ENCODE data around the gene ROCK2. TPM values are rescaled to one million over a fixed set of nuclear protein-coding genes. Genes with fewer than 3 reads are reported as not detected.

The ROCK2 gene
- total RNA-seq, 1 experiment from 2014 or later, result 38.0 TPM

- intact Hi-C loops (cut with micrococcal nuclease; ENCODE audit: unreplicated experiment), result loop anchor here (5.0 kb wide), 4 partner anchors 53 to 187 kb away; no protein-coding TSS in a partner anchor
- Histone ChIP-seq H3F3A (ENCODE audit: insufficient read depth, low read depth) (peaks cover 14% of the 10 kb centered on the region; the same call in 1 of the 2 replicates), H4K20me1 (ENCODE audit: insufficient read depth) (peaks cover 51% of the 10 kb centered on the region), H3K79me2 (ENCODE audit: low read depth) (peaks cover 95% of the 10 kb centered on the region), H3K9me3 (ENCODE audit: insufficient read depth, low read depth) (no peaks in the 10 kb centered on the region), H3K4me1 (replicated peaks; ENCODE audit: insufficient read depth) (peaks cover 38% of the 10 kb centered on the region), H3K27ac (no peak overlapping the region), H3K27me3 (ENCODE audit: insufficient read depth, low read depth) (no peaks in the 10 kb centered on the region), H3K4me3 (no peak overlapping the region), H3K36me3 (ENCODE audit: low read depth) (no peaks in the 10 kb centered on the region), H3K4me2 (peak overlapping the region; percentile 35), H3K9me2 (ENCODE audit: insufficient read depth) (no peaks in the 10 kb centered on the region), H2AFZ (no peak overlapping the region)
- ChIA-PET POLR2A (ENCODE audit: unreplicated experiment) (interaction anchor here (0.8 kb wide), 1 partner anchor 118 kb away, joined by 27 read pairs; no protein-coding TSS in a partner anchor), CTCF (no interaction called here)
- TF ChIP-seq EZH2 (IDR thresholded peaks at IDR 0.05; ENCODE audit: low read depth), result no peak
- TF ChIP-seq, protein P1, sequence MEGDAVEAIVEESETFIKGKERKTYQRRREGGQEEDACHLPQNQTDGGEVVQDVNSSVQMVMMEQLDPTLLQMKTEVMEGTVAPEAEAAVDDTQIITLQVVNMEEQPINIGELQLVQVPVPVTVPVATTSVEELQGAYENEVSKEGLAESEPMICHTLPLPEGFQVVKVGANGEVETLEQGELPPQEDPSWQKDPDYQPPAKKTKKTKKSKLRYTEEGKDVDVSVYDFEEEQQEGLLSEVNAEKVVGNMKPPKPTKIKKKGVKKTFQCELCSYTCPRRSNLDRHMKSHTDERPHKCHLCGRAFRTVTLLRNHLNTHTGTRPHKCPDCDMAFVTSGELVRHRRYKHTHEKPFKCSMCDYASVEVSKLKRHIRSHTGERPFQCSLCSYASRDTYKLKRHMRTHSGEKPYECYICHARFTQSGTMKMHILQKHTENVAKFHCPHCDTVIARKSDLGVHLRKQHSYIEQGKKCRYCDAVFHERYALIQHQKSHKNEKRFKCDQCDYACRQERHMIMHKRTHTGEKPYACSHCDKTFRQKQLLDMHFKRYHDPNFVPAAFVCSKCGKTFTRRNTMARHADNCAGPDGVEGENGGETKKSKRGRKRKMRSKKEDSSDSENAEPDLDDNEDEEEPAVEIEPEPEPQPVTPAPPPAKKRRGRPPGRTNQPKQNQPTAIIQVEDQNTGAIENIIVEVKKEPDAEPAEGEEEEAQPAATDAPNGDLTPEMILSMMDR (conservative IDR thresholded peaks at IDR 0.05), result no peak
- BruUV-seq (replicated peaks), result no TSS peak
- no peak for DNase-seq
Observed at GRCh38 chr2:11339508-11340083, 4.8 kb downstream of the ROCK2 start.

GRCh38 chr2:11338580-11338979 is 5.9 kb downstream of the ROCK2 start:
- Histone ChIP-seq H3K9me2 (ENCODE audit: insufficient read depth) (no peaks in the 10 kb centered on the region), H2AFZ (no peak overlapping the region), H3K4me2 (no peak overlapping the region), H3K4me3 (no peak overlapping the region), H3K36me3 (ENCODE audit: low read depth) (no peaks in the 10 kb centered on the region), H3K79me2 (ENCODE audit: low read depth) (peaks cover 100% of the 10 kb centered on the region), H4K20me1 (ENCODE audit: insufficient read depth) (peaks cover 51% of the 10 kb centered on the region), H3F3A (ENCODE audit: insufficient read depth, low read depth) (peaks cover 13% of the 10 kb centered on the region; the same call in 1 of the 2 replicates), H3K27me3 (ENCODE audit: insufficient read depth, low read depth) (no peaks in the 10 kb centered on the region), H3K9me3 (ENCODE audit: insufficient read depth, low read depth) (no peaks in the 10 kb centered on the region), H3K4me1 (replicated peaks; ENCODE audit: insufficient read depth) (peaks cover 43% of the 10 kb centered on the region), H3K27ac (no peak overlapping the region)
- BruUV-seq (replicated peaks), result no TSS peak
- TF ChIP-seq, protein P1 (conservative IDR thresholded peaks at IDR 0.05), result no peak
- no peak for TF ChIP-seq EZH2 (IDR thresholded peaks at IDR 0.05; ENCODE audit: low read depth)
- no peak for DNase-seq
- ChIA-PET CTCF (no interaction called here), POLR2A (ENCODE audit: unreplicated experiment) (no interaction called here)
- intact Hi-C loops (cut with micrococcal nuclease; ENCODE audit: unreplicated experiment), result no loop called here

DNA sequence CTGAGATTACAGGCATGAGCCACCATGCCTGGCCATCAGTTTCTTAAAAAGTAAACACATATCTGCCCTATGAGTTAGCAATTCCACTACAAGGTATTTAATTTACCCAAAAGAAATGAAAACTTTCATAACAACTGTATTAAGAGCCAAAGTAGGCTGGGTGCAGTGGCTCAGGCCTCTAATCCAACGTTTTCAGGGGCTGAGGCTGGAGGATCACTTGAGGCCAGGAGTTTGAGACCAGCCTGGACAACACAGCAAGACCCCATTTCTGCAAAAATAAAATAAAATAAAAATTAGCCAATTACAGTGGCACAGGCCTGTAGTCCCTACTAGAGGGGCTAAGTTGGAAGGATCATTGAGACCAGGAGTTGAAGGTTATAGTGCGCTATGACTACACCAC is 6.5 kb downstream of the ROCK2 start:
- no peak overlapping the region for H2AFZ ChIP-seq
- H3K9me2 ChIP-seq (ENCODE audit: insufficient read depth), result no peaks in the 10 kb centered on the region
- H3K36me3 ChIP-seq (ENCODE audit: low read depth), result no peaks in the 10 kb centered on the region
- peaks cover 50% of the 10 kb centered on the region for H3K4me1 ChIP-seq (replicated peaks; ENCODE audit: insufficient read depth)
- no peak overlapping the region for H3K4me3 ChIP-seq
- peaks cover 54% of the 10 kb centered on the region for H4K20me1 ChIP-seq (ENCODE audit: insufficient read depth)
- no peaks in the 10 kb centered on the region for H3K27me3 ChIP-seq (ENCODE audit: insufficient read depth, low read depth)
- no peak overlapping the region for H3K4me2 ChIP-seq
- no peak overlapping the region for H3K27ac ChIP-seq
- BruUV-seq (replicated peaks), result no TSS peak
- intact Hi-C loops (cut with micrococcal nuclease; ENCODE audit: unreplicated experiment), result no loop called here
- no peaks in the 10 kb centered on the region for H3K9me3 ChIP-seq (ENCODE audit: insufficient read depth, low read depth)
- peaks cover 9% of the 10 kb centered on the region for H3F3A ChIP-seq (ENCODE audit: insufficient read depth, low read depth)
- no peak for TF ChIP-seq EZH2 (IDR thresholded peaks at IDR 0.05; ENCODE audit: low read depth)
- TF ChIP-seq, protein P1 (conservative IDR thresholded peaks at IDR 0.05), result no peak
- no peak for DNase-seq
- H3K79me2 ChIP-seq (ENCODE audit: low read depth), result peaks cover 100% of the 10 kb centered on the region
- ChIA-PET POLR2A (ENCODE audit: unreplicated experiment) (no interaction called here), CTCF (no interaction called here)

Measured in PC-9 (cell line).